ENCODE results near the gene MORN5. TPM values are rescaled to one million over a fixed set of nuclear protein-coding genes. Genes with fewer than 3 reads are reported as not detected.
"Not testable (repeated sequence)": the region's sequence is repeated elsewhere in the genome, so short reads cannot be mapped to it uniquely, and the experiment has no call there.

MORN5 gene
- total and polyA plus RNA-seq, 2 donors (not counting 1 experiment from before 2014, with no cell fraction given), result not detected

- WGBS (ENCODE audit: insufficient coverage), result 97% methylated on average over 9 of the region's 10 CpGs
- peaks cover 0 to 15% (median 0%) of the 10 kb centered on the region in 3 donors for H3K9me3 ChIP-seq (ENCODE audit: control extremely low read depth in 1 of 3, control insufficient read depth in 2 of 3, insufficient read depth in 1 of 3, low read length in 2 of 3)
- H2AFZ ChIP-seq (ENCODE audit: insufficient read depth, low read depth, low read length, poor library complexity, severe bottlenecking), result no peak overlapping the region
- H3K4me1 ChIP-seq (ENCODE audit: control insufficient read depth in 2 of 2, insufficient read depth in 2 of 2, low read length in 2 of 2), result no peaks in the 10 kb centered on the region
- Mint-ChIP-seq H3K27me3 (peaks cover 16% of the 10 kb centered on the region), H3K9me3 (ENCODE audit: insufficient read depth) (no peaks in the 10 kb centered on the region), H3K27ac (no peak overlapping the region), H3K4me1 (no peaks in the 10 kb centered on the region), H3K4me3 (no peak overlapping the region)
- no peak overlapping the region for H3K27ac ChIP-seq (ENCODE audit: low read length in 2 of 2)
- ATAC-seq (ENCODE audit: low read depth) (no peak), DNase-seq (no peak)
- TF ChIP-seq EZH2 (IDR thresholded peaks at IDR 0.05; ENCODE audit: borderline replicate concordance, insufficient read depth, low read depth, low read length, poor library complexity, severe bottlenecking), result no peak
- TF ChIP-seq CTCF (IDR thresholded peaks at IDR 0.05), result no peak
- POLR2A ChIA-PET, result no interaction called here
- peaks cover 0 to 2% (median 0%) of the 10 kb centered on the region in 4 experiments for H3K27me3 ChIP-seq (replicated peaks in 1 of 4; ENCODE audit: control extremely low read depth in 1 of 4, control insufficient read depth in 3 of 4, insufficient read depth in 4 of 4, low read length in 3 of 4)
- H3K36me3 ChIP-seq (replicated peaks in 1 of 2; ENCODE audit: control extremely low read depth in 1 of 2, control insufficient read depth in 1 of 2, extremely low read depth in 1 of 2, insufficient read depth in 2 of 2, low read length in 1 of 2), result no peaks in the 10 kb centered on the region
- CTCF ChIA-PET, result interaction anchor here (1.8 to 15.1 kb wide), 3 partner anchors 8 to 230 kb away, joined by 6 to 323 read pairs (median 12); no protein-coding TSS in a partner anchor
- no peaks in the 10 kb centered on the region for H3K79me2 ChIP-seq (ENCODE audit: control insufficient read depth, insufficient read depth, low read length)
- no peak overlapping the region for H3K9ac ChIP-seq (ENCODE audit: low read length)
- H3K4me2 ChIP-seq (replicated peaks; ENCODE audit: low read depth, low read length, poor library complexity, severe bottlenecking), result no peak overlapping the region
- no peak overlapping the region for H3K4me3 ChIP-seq (ENCODE audit: control extremely low read depth in 1 of 5, extremely low read depth in 1 of 5, insufficient read depth in 1 of 5, low read depth in 2 of 5, low read length in 4 of 5)
- intact Hi-C loops (cut with micrococcal nuclease), result no loop called here
- H4K20me1 ChIP-seq (ENCODE audit: control insufficient read depth, insufficient read depth, low read length, poor library complexity, severe bottlenecking), result no peaks in the 10 kb centered on the region
Measured at GRCh38 chr9:122116448-122117173, 43.1 kb upstream of the MORN5 start.

GRCh38 chr9:122117241-122117640 lies 42.5 kb upstream of the MORN5 start:
- H3K27me3 ChIP-seq (replicated peaks in 1 of 4; ENCODE audit: control extremely low read depth in 1 of 4, control insufficient read depth in 3 of 4, insufficient read depth in 4 of 4, low read length in 3 of 4); H3K4me1 Mint-ChIP-seq; H3K36me3 ChIP-seq (replicated peaks in 1 of 2; ENCODE audit: control extremely low read depth in 1 of 2, control insufficient read depth in 1 of 2, extremely low read depth in 1 of 2, insufficient read depth in 2 of 2, low read length in 1 of 2); DNase-seq; H3K9me3 Mint-ChIP-seq (ENCODE audit: insufficient read depth); H3K4me3 Mint-ChIP-seq; H3K4me1 ChIP-seq (ENCODE audit: control insufficient read depth in 2 of 2, insufficient read depth in 2 of 2, low read length in 2 of 2); H3K27ac ChIP-seq (ENCODE audit: low read length in 2 of 2); H3K4me3 ChIP-seq (ENCODE audit: control extremely low read depth in 1 of 5, extremely low read depth in 1 of 5, insufficient read depth in 1 of 5, low read depth in 2 of 5, low read length in 4 of 5); H3K27ac Mint-ChIP-seq; H2AFZ ChIP-seq (ENCODE audit: insufficient read depth, low read depth, low read length, poor library complexity, severe bottlenecking); H3K79me2 ChIP-seq (ENCODE audit: control insufficient read depth, insufficient read depth, low read length); H3K4me2 ChIP-seq (replicated peaks; ENCODE audit: low read depth, low read length, poor library complexity, severe bottlenecking); H3K9ac ChIP-seq (ENCODE audit: low read length); ATAC-seq (ENCODE audit: low read depth); H4K20me1 ChIP-seq (ENCODE audit: control insufficient read depth, insufficient read depth, low read length, poor library complexity, severe bottlenecking); intact Hi-C loops (cut with micrococcal nuclease): not testable (repeated sequence)
- WGBS (ENCODE audit: insufficient coverage), result 96% methylated on average over 4 of the region's 9 CpGs
- H3K9me3 ChIP-seq (ENCODE audit: control extremely low read depth in 1 of 3, control insufficient read depth in 2 of 3, insufficient read depth in 1 of 3, low read length in 2 of 3), result peaks cover 0 to 15% (median 0%) of the 10 kb centered on the region in 3 donors
- H3K27me3 Mint-ChIP-seq, result peaks cover 13% of the 10 kb centered on the region
- CTCF ChIA-PET, result interaction anchor here (1.8 to 15.1 kb wide), 3 partner anchors 8 to 230 kb away, joined by 6 to 323 read pairs (median 12); no protein-coding TSS in a partner anchor
- POLR2A ChIA-PET, result interaction anchor here (0.7 kb wide), 1 partner anchor 219 kb away, joined by 10 read pairs; no protein-coding TSS in a partner anchor
